Natural killer cell (primary cell): ENCODE data around the gene NFIA. TPM values are rescaled to one million over a fixed set of nuclear protein-coding genes. Genes with fewer than 3 reads are reported as not detected.

ENCODE experiments used
- ATAC-seq, 3 donors: fragments of 150-1000 bp in 2 of 3; fragments of 200-7000 bp in 1 of 3; cut with Tn5 transposase; 1 replicate in 1 of 3; 2 replicates in 2 of 3; pipeline ENCODE4 v1.10.0; 2021; ENCODE audit warnings: mild to moderate bottlenecking in 2 of 3, moderate library complexity in 2 of 3
- DNase-seq, 2 donors: peaks; one replicate each; pipeline versions ENCODE4 v3.0.0 to v3.0.0-alpha.2; 2013 to 2021; ENCODE audit warnings: mixed read lengths in 1 of 2
- H3K27ac ChIP-seq: one replicate; pipeline ENCODE4 v1.5.1; 2013; ENCODE audit warnings: mild to moderate bottlenecking, low read length
- H3K27me3 ChIP-seq: one replicate; pipeline ENCODE4 v1.6.1; 2013; ENCODE audit warnings: low read length; ENCODE audit not compliant: control insufficient read depth, insufficient read depth
- H3K36me3 ChIP-seq: one replicate; pipeline ENCODE4 v1.6.1; 2013; ENCODE audit warnings: low read length; ENCODE audit not compliant: control insufficient read depth, insufficient read depth
- H3K4me1 ChIP-seq: one replicate; pipeline ENCODE4 v1.6.1; 2013; ENCODE audit warnings: low read length; ENCODE audit not compliant: control insufficient read depth, insufficient read depth
- H3K4me3 ChIP-seq: one replicate; pipeline ENCODE4 v1.5.1; 2013; ENCODE audit warnings: low read length
- H3K9me3 ChIP-seq: one replicate; pipeline ENCODE4 v1.6.1; 2013; ENCODE audit warnings: low read length; ENCODE audit not compliant: control insufficient read depth, insufficient read depth
- H3K27ac Mint-ChIP-seq, 2 donors: one replicate each; pipeline ENCODE4 v1.8.0; 2022; ENCODE audit warnings: mild to moderate bottlenecking in 2 of 2, mixed read lengths in 2 of 2, moderate library complexity in 1 of 2
- H3K27me3 Mint-ChIP-seq, 2 donors: one replicate each; pipeline ENCODE4 v1.8.0; 2022; ENCODE audit warnings: low read depth in 2 of 2, mixed read lengths in 2 of 2
- H3K36me3 Mint-ChIP-seq: one replicate; pipeline ENCODE4 v1.8.0; 2022; ENCODE audit warnings: mixed read lengths
- H3K4me1 Mint-ChIP-seq, 2 donors: one replicate each; pipeline ENCODE4 v1.8.0; 2022; ENCODE audit warnings: mixed read lengths in 2 of 2
- H3K4me3 Mint-ChIP-seq: one replicate; pipeline ENCODE4 v1.8.0; 2022; ENCODE audit warnings: mild to moderate bottlenecking, moderate library complexity, mixed read lengths
- H3K9me3 Mint-ChIP-seq, 2 donors: one replicate each; pipeline ENCODE4 v1.8.0; 2022; ENCODE audit warnings: mixed read lengths in 2 of 2
- CTCF ChIP-seq: fragments of 200-600 bp; IDR thresholded peaks from one replicate; pipeline ENCODE4 v1.8.0; 2022; ENCODE audit warnings: antibody characterized with exemption
- WGBS: methylation state at CpG from one replicate; pipeline ENCODE4 v1.1.7; 2013; ENCODE audit warnings: missing lambda C conversion rate; ENCODE audit not compliant: insufficient coverage; 5-methylcytosine and 5-hydroxymethylcytosine counted together
- intact Hi-C: fragments of 100-400 bp; cut with micrococcal nuclease; formaldehyde crosslinking; loops from one replicate; pipeline ENCODE4 v1.14.2; 2022
- total RNA-seq, 4 donors: library from RNA; stranded (reverse); fragments of 120-200 nt in 1 of 4; gene quantifications; one replicate each; pipeline versions ENCODE4 v1.2.3 to v1.2.4, GENCODE V29; 2013 to 2022

Gene NFIA
- total RNA-seq, 3 donors from 2014 or later (not counting 1 experiment from before 2014, with no cell fraction given) = 3.5 to 6.5 (median 3.6) TPM

GRCh38 chr1:61285371-61285885 lies 203.1 kb downstream of the NFIA start:
- H3K36me3 Mint-ChIP-seq = no peaks in the 10 kb centered on the region
- no peak overlapping the region for H3K27ac ChIP-seq
- DNase-seq (no peak), ATAC-seq (no peak)
- H3K27me3 ChIP-seq = no peaks in the 10 kb centered on the region
- intact Hi-C loops = no loop called here
- H3K4me1 Mint-ChIP-seq = no peaks in the 10 kb centered on the region
- H3K9me3 ChIP-seq = no peaks in the 10 kb centered on the region
- H3K4me3 Mint-ChIP-seq = no peak overlapping the region
- no peaks in the 10 kb centered on the region for H3K4me1 ChIP-seq
- TF ChIP-seq CTCF = no peak
- H3K36me3 ChIP-seq = no peaks in the 10 kb centered on the region
- no peaks in the 10 kb centered on the region for H3K9me3 Mint-ChIP-seq
- WGBS = 90% methylated on average over 3 of the region's 3 CpGs
- H3K4me3 ChIP-seq = no peak overlapping the region
- H3K27ac Mint-ChIP-seq = no peak overlapping the region
- H3K27me3 Mint-ChIP-seq = peaks cover 3 to 9% of the 10 kb centered on the region in 2 donors

DNA sequence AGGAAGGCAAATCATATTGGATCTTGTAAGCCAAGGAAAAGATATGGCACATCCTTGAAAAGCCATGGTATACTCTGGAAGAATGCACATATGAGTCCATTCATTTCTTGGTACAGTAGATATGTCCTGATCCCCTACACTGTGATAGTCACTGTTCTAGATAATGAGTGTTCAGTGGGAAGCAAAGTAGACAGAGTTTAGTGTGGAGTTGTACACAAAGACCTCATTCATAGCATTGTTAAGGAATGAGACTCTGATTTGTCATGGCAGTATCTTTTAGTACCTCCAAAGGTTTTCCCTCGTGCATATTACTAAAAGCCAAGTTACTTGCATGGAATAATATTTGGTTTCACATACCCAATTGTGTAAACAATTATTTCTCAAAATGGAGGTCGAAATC lies 204.7 kb downstream of the NFIA start:
- H3K4me1 ChIP-seq = no peaks in the 10 kb centered on the region
- Mint-ChIP-seq H3K27ac (no peak overlapping the region), H3K4me1 (no peaks in the 10 kb centered on the region), H3K36me3 (no peaks in the 10 kb centered on the region), H3K4me3 (no peak overlapping the region), H3K9me3 (no peaks in the 10 kb centered on the region), H3K27me3 (peaks cover 3 to 14% of the 10 kb centered on the region in 2 donors)
- no peaks in the 10 kb centered on the region for H3K27me3 ChIP-seq
- intact Hi-C loops = no loop called here
- ATAC-seq (no peak), DNase-seq (no peak)
- TF ChIP-seq CTCF = no peak
- no peaks in the 10 kb centered on the region for H3K9me3 ChIP-seq
- 90% methylated on average over 2 of the region's 2 CpGs for WGBS
- H3K36me3 ChIP-seq = no peaks in the 10 kb centered on the region
- no peak overlapping the region for H3K4me3 ChIP-seq
- H3K27ac ChIP-seq = no peak overlapping the region

- H3K4me3 Mint-ChIP-seq = no peak overlapping the region
- no peak for TF ChIP-seq CTCF
- intact Hi-C loops = no loop called here
- no peak for ATAC-seq
- H3K27me3 ChIP-seq = no peaks in the 10 kb centered on the region
- H3K36me3 ChIP-seq = no peaks in the 10 kb centered on the region
- H3K4me3 ChIP-seq = no peak overlapping the region
- H3K27ac Mint-ChIP-seq = no peak overlapping the region
- no peaks in the 10 kb centered on the region for H3K9me3 ChIP-seq
- peaks cover 3 to 14% of the 10 kb centered on the region in 2 donors for H3K27me3 Mint-ChIP-seq
- no peaks in the 10 kb centered on the region for H3K9me3 Mint-ChIP-seq
- no peaks in the 10 kb centered on the region for H3K36me3 Mint-ChIP-seq
- DNase-seq = no peak
- no peaks in the 10 kb centered on the region for H3K4me1 Mint-ChIP-seq
- no peaks in the 10 kb centered on the region for H3K4me1 ChIP-seq
- no peak overlapping the region for H3K27ac ChIP-seq
- 91% methylated on average over 2 of the region's 2 CpGs for WGBS
Measured at GRCh38 chr1:61287734-61288133, 205.4 kb downstream of the NFIA start.
